KBM-7 (cell line): ENCODE results near the gene ANXA3.
"Not testable (repeated sequence)": the region's sequence is repeated elsewhere in the genome, so short reads cannot be mapped to it uniquely, and the experiment has no call there.

Experiments
- DNase-seq: peaks from one replicate; pipeline ENCODE4 v3.0.0-alpha.2; 2015
- in situ Hi-C: fragments of 300-500 bp; cut with MboI; formaldehyde crosslinking; loops from 2 replicates; pipeline ENCODE4 v1.14.3; 2020; ENCODE audit warnings: low sequenced_read_pairs, low pct_unique_long_range_greater_than_20kb, mixed read lengths

ANXA3 gene

DNA sequence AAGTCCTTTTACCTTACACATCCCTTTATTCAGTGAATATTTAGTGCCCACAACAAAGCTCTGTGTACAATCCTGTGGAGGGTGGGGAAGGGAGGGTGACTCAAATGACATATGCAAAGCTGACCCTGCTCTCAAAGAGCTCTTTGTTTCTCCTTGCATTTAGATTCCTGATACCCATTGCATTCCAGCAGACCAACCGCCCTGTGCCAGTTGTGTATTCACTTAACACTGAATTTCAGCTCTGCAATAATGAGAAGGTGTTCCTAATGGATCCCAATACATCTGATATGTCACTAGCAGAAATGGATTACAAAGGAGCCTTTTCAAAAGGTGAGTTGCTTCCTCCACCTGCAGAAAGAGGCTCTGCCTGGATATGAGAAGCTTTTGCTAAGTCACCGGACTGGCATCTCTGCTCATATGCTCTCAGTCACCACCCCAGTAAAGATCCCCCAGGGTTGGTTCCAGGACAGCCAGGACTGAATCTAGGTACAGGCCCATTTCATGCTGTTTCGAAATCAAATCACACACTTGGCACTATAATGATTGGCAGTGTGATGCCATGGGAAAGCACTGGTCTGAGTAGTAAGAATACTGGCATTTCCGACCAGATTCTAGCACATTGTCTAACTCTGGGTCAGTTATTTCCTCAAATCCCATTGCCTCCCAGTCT is 17.1 kb upstream of the ANXA3 start:
- in situ Hi-C loops = no loop called here
- no peak for DNase-seq

DNA sequence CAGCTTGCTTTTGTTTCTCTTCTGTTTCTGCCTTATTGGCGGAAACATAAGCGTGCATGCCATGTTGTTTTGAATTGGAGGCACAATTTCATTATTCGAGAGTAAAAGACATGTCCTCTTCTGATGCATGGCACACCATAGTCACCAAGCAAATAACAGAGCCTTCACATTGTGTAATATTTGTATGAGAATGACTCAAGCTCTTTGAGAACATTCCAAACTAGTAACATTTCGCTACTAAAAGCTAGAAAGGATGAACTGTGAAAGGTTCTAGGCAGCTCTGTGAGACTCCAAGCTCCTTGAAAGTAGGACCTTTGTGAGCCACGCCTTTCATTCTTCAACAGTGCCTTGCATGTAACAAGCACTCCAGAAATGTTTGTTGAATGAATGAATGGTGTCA is 9.2 kb upstream of the ANXA3 start:
- in situ Hi-C loops = no loop called here
- no peak for DNase-seq

DNA sequence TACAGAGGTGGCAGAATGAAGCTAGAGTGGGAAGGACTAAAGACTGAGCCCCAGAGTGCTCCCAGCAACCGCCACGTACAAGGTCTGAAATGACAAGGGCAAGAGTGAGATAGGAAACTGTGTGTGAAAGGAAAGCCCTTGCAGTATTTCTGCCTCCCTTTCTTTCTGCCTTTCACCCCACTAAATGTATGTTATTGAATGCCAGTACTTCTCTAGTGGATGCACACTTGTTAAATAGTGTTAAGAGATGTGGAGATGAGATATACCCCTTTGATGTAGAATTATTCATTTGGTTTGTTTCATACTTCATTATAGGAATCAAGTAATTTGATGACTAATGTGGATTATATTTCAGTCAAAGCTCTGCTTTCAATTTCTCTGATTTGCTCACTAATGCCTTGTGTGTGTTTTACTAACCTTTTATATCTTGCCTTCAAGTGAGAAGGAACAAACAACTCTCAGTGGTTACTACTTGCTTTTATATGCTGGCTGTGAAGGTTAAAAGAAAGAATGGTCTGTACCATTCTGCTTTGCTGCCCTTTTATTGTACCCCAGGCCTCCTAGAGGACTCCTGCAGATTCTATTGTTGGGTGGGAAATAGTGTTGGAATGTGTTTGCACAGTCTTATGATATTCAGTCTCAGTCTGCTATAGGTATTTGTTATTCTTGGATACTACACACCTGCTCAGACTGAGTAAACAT is 8.0 kb upstream of the ANXA3 start:
- DNase-seq = no peak
- in situ Hi-C loops = no loop called here

DNA sequence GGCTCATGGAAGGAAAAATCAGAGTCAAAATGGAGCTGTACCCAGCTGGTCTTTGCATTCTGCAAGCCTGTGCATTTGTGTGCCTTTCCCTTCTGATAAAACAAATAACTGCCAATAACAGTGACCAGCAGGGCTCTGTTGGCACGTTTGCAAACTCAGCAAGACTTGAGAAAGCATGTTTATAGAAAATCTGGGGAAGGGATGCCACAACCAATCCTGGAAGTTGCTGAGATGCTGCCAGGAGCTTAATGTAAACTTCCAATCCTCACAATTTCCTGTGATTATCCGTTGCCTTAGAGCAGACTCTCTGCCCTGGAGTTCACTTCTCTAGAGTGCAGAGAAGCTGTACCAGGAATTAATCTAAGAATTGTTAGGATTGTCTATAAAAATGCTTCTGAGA is 6.9 kb upstream of the ANXA3 start:
- in situ Hi-C loops = no loop called here
- DNase-seq = no peak

DNA sequence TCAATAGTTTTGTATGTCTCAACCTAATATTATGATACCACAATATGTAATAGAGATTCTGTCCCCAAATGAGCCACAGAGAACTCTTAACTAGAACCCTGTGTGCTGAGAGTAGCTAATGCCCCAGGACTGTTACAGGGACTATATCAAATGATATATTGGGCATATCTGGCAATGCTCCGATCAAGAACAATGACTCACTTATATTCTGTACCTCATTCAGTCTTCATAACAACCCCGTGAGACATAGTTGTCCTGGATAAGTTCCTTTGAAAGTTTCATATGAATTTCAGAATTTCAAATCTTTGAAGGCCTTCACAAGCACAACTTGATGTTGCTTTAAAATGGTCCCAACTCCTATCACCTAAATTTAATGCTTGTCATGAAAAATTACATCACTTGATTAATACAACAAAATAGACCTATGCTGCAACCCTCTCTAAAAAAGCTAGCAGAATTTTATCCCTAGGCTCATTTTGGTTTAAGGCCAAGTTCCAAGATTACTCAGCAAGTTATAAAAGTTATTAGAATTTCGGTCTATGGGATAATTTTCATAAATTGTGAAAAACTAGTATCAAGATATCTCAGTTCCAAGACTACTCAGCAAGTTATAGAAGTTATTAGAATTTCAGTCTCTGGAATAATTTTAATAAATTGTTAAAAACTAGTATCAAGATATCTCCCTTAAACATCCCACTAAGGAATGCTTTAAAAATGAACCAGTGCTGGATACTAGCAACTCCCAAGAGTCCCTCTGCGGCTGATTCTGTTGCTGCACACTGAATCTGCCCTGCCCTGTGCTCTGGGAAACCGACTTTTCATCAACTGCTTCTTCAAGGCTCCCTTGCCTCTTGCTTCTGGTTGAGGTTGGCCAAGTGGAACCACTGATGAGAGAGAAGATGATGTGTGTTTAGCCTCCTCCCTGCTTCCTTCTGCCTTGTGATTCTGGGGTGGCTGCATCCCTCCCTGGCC is 6.0 kb upstream of the ANXA3 start:
- in situ Hi-C loops = no loop called here
- DNase-seq = no peak

DNA sequence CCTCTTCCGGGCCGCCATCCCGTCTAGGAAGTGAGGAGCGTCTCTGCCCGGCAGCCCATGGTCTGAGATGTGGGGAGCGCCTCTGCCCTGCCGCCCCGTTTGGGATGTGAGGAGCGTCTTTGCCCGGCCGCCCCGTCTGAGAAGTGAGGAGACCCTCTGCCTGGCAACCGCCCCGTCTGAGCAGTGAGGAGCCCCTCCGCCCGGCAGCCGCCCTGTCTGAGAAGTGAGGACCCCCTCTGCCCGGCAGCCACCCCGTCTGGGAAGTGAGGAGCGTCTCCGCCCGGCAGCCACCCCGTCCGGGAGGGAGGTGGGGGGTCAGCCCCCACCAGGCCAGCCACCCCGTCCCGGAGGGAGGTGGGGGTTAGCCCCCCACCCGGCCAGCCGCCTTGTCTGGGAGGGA is 3.7 kb upstream of the ANXA3 start:
- in situ Hi-C loops, DNase-seq: not testable (repeated sequence)

DNA sequence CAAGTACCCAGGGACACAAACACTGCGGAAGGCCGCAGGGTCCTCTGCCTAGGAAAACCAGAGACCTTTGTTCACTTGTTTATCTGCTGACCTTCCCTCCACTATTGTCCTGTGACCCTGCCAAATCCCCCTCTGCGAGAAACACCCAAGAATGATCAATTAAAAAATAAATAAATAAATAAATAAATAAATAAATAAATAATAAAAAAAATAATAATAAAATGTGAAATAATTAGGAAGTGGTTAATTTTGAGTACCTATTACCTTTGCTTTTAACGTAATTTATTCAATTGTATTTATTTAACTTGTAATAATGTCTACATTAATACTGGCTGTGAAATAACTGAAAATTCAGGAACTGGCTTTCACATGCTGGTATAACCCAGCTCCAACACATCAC is 2.7 kb upstream of the ANXA3 start:
- in situ Hi-C loops, DNase-seq: not testable (repeated sequence)

DNA sequence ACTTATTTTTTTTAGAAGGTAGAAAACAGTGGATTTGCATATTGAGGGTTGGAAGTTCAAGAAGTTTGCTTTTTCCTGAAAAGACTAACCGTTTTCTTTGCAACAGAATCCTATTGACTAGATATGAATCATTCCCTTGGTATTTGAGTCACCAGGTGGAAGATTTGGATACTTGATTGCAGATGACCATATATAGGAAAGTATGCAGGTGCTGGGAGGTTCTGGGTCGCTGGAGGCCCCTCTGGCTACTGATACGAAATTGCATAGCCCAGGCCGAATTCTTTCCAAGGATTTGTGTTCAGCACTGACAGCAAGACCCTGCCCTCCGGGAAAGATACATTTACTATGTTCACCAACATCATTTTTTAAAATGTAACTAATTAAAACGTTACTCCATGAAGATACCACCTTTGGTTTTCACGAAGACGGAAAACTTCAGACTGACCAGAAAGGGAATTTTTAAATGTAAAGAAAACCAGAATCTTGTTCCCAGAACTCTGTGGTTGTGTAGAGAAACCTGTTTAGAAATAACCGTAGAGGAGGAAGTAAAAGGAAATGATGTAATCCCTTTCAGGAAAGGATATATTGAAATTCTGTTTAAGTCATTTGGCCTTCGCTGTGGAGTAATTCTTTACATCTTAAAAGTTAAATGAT is 946 bp downstream of the ANXA3 start:
- in situ Hi-C loops = no loop called here
- peak; percentile 21 for DNase-seq

DNA sequence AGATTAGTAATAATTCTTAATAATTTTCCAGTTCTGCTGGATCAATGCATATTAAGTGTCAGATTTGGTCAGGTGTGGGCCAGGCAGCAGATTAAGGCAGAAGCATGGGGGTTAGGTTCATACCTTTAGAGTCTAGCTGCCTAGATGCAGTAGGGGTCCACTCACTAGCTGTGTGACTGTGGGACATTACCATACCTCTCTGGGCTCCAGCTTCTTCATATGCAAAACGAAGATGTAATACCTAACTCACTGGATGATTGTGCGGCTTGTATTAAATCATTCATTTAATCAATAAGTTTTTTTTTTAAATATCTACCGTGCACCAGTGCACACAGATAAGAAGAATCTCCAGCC is 1.4 kb downstream of the ANXA3 start:
- DNase-seq = no peak
- in situ Hi-C loops = no loop called here

DNA sequence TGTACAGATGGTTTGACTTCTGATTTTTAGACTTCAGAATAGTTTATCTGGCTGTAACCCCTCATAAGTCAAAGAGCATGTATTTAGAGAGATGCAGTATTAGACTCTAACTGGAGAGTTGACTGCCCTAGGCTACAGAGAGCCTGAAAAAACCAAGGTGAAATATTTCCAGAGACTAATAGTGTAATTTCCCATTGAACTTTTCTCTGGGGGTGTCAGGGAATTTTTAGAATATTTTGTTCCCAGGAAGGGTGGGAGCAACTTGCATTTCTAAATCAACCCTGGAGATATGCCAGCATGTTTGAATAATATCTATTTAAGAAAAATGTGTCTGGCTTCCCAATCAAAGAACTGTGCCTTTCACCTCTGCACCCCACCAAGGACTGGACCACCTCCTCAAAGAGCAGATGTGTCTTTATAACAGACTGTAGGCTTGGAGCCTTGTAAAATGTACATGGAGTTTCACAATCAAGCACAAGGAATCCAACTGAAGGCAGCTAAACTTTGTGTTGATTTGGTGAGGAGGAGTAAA is 2.0 kb downstream of the ANXA3 start:
- DNase-seq = no peak
- in situ Hi-C loops = no loop called here

DNA sequence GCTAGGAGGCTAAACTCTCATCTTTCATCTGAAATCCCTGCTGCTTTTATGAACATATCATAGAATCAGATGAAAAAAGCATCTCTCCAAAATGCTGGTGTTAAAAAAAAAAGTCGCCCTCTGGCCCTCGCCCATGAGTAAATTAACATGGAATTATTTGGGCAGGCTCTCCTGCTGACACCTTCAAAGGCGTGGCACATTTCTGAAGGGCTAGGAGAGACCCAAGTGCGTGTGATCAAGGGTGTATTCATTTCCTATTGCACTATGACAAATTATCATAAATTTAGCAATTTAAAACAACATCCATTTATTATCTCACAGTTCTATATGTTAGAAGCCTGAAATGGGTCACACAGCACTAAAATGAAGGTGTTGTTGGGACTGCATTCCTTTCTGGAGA is 5.1 kb downstream of the ANXA3 start:
- no peak for DNase-seq
- in situ Hi-C loops = no loop called here

DNA sequence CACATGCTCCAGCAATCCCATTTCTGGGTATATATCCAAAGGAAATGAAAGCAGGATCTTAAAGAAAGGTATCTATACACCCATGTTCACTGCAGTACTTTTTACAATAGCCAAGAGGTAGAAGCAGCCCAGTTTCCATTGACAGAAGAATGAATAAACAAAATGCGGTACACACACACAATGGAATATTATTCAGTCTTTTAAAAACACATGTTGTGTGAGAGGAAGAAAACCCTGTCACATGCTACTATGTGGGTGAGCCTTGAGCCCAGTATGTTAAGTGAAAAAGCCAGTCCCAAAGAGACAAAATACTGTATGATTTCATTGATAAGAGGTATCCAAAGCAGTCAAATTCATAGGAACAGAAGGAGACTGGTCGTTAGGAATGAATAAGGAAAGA is 6.3 kb downstream of the ANXA3 start:
- DNase-seq = no peak
- in situ Hi-C loops = no loop called here

DNA sequence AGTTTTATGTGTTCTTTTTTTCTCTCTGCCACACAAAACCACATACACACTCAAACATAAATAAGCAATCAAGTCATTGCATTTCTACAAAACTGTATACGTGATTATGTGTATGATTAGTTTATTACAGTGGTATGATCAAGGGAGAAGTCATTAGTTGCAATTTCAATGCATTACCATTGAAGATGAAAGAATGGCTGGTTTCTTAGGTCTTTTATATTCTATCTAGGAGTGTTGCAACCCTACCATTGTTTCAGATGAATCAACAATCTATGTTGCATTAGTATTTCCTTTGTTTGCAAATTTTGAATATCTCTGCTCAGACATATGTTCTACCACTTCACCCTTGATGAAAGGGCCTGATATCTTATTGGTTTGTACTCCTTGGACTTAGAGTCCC is 6.8 kb downstream of the ANXA3 start:
- in situ Hi-C loops = no loop called here
- DNase-seq = no peak

DNA sequence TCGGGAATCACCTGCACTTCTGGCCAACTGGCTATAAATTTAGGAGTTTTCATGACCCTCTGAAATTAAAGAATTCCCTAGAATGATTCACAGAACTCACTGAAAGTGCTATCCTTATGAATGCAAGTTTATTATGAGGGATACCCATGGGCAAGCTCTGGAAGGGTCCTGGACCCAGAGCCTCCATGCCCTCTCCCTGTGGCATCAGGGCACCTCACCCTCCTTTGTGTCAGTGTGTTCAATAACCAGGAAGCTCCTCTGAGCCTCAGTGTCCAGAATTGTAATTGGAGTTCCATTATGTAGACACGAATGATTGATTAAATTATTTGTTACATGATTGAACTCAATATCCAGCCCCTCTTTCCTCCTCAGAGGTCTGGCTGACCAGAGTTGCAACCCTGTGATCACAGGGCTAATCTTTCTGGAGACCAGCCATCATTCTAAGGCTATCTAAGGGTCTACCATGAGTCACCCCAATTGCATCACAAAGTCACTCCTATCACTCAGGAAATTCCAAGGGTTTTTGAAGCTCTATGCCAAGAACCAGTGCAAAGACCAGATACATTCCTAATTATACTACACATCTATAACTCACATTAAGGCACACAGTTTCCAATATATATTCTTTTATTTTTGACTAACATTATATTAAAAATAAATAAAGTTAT is 8.9 kb downstream of the ANXA3 start:
- in situ Hi-C loops = no loop called here
- no peak for DNase-seq

DNA sequence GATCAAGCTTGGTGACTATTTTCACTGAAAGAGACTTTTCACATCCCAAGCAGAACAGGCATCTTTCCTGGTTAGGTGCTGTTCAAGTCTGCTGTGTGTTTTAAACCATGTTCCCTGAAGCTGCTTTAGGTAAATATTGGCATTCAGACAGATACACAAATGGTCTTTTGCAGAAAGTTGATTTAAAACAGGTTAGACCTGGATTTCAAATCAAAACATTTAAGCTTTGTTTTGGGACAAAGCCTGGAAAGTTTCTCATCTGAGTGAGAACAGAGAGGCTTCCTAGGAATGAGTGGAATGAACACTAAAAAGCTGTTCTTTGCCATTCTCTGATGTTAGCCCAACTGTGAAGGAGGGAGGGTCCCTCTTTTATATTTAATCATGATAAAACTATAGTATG is 10.1 kb downstream of the ANXA3 start:
- DNase-seq = no peak
- in situ Hi-C loops = no loop called here

DNA sequence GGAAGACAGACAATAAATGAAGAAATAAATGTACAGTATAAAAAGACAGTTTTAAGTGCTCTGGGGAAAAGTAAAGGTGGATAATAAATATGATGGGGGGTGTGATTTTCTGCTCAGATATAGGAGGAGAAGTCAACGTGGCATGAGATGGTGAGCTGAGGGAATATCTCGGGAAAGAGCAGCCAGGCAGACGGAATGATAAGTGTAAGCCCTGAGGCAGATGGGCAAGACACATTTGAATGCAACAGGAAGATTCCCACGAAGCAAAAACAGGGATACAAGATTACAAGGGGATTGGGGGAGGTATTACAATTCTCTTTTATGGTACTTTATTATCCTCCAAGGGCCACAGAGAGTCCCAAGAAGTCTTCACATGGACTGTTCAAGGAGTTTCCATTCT is 11.1 kb downstream of the ANXA3 start:
- no peak for DNase-seq
- in situ Hi-C loops = no loop called here

DNA sequence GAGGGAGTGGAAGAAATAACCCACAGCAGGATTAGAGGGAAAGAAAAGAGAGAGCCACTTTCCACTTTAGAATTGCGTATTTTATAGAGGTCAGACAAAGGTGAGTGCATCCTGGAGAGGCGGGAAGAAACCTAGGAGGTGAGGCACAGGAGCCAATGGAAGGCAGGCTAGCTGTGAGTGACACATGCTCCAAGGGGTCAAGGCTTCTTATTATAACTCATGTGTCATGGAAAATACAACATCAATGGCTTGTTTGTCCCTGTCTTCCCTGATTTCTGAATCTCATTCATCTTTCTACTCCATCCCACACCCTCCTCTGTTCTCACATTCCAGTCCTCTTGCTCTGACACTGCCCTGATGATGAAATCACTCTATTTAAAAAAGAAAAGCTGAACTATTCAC is 14.4 kb downstream of the ANXA3 start:
- no peak for DNase-seq
- in situ Hi-C loops = no loop called here

DNA sequence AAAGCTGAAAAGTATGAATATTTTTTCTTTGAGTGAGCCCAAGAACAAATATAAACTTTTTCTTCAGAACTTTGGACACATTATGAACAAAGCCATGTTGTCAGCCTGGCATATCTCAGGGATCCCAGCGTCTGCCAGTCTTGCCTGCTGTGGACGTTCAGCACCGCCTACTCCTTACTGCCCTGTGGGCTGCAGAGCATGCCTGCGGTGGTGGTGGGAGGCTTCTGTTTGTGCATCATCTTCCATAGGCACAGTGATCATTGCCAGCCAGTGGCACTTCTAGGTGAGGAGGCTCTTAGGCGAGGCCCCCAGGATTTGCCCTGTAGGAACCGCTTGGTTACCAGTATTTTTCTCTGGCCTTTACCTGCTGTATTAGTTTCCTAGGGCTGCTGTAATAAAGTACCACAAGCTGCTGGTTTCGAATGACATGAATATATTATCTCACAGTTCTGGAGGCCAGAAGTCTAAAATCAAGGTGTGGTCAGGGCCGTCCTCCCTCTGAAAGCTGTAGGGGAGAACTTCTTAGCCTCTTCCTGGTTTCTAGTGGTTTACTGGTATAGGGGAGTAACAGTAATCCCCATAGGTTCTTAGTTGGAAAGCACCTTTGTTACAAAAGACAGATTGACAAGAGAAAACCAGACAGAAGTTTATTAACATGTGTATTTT is 15.4 kb downstream of the ANXA3 start:
- in situ Hi-C loops = no loop called here
- DNase-seq = no peak
